Testis (tissue), 3 donors: Measurements from ENCODE around the gene ARHGEF16. TPM values are rescaled to one million over a fixed set of nuclear protein-coding genes. Genes with fewer than 3 reads are reported as not detected.

Source experiments
- DNase-seq: peaks from one replicate; pipeline ENCODE4 v3.0.0-alpha.2; 2019
- H3K27ac ChIP-seq, 2 donors: fragments of 200-600 bp; sonication (generic); one replicate each; pipeline ENCODE4 v1.5.1; 2019
- H3K27me3 ChIP-seq: fragments of 200-600 bp; sonication (generic); one replicate; pipeline ENCODE4 v1.5.1; 2019
- H3K36me3 ChIP-seq: fragments of 200-600 bp; sonication (generic); one replicate; pipeline ENCODE4 v1.5.1; 2017; ENCODE audit warnings: low read depth; ENCODE audit errors: missing control alignments
- H3K4me1 ChIP-seq: fragments of 200-600 bp; sonication (generic); one replicate; pipeline ENCODE4 v1.5.1; 2019
- H3K4me3 ChIP-seq, 2 donors: fragments of 200-600 bp; sonication (generic); one replicate each; pipeline ENCODE4 v1.5.1; 2017 to 2019
- H3K9me3 ChIP-seq: fragments of 200-600 bp; sonication (generic); one replicate; pipeline ENCODE4 v1.5.1; 2017
- CTCF ChIP-seq, 3 experiments: fragments of 450-650 bp in 2 of 3; fragments of 200-600 bp in 1 of 3; sonication (generic) in 1 of 3; IDR thresholded peaks; one replicate each; pipeline ENCODE4 v1.5.1; 2016 to 2019; ENCODE audit warnings: antibody characterized with exemption in 3 of 3, mild to moderate bottlenecking in 2 of 3, moderate library complexity in 1 of 3
- POLR2A ChIP-seq: fragments of 450-650 bp; IDR thresholded peaks from one replicate; pipeline ENCODE4 v1.6.1; 2017; ENCODE audit warnings: antibody characterized with exemption, mild to moderate bottlenecking, moderate library complexity
- WGBS, 2 donors: methylation state at CpG; one replicate each; pipeline ENCODE4 v1.1.5; 2018; 5-methylcytosine and 5-hydroxymethylcytosine counted together
- intact Hi-C: fragments of 100-400 bp; cut with DNase I; formaldehyde crosslinking; loops from one replicate; pipeline ENCODE4 v1.15.1; 2023; ENCODE audit warnings: low total_unique reads
- polyA plus RNA-seq: library from polyadenylated mRNA; stranded (reverse); fragments of 350-450 nt; fragmentation: Illumina TruSeq; extraction: RNeasy Lipid Tissue Mini Kit (QIAGEN cat#74804); gene quantifications from one replicate; pipeline ENCODE4 v1.2.3, GENCODE V29; 2014; ENCODE audit warnings: low read depth, low replicate concordance; ENCODE audit not compliant: insufficient read depth
- total RNA-seq, 2 donors: library from RNA; depleted of rRNA; stranded (reverse); fragments of >200 nt; gene quantifications; one replicate each; pipeline ENCODE4 v1.2.3, GENCODE V29; 2016

Gene ARHGEF16
- total and polyA plus RNA-seq, 3 donors from 2014 or later = 5.7 to 25.7 (median 17.1) TPM

- H3K27me3 ChIP-seq = no peaks in the 10 kb centered on the region
- WGBS, 2 donors = 45% methylated on average over 32 of the region's 32 CpGs; no CpG with 5 or more reads in 1 of the 2 donors
Measured at GRCh38 chr1:3530086-3530925, 75.8 kb downstream of the ARHGEF16 start.

More at GRCh38 chr1:3530086-3530925, 75.8 kb downstream of the ARHGEF16 start:
- peak overlapping the region in 1 of 2 donors; percentile 61 for H3K27ac ChIP-seq
- intact Hi-C loops = no loop called here
- H3K4me1 ChIP-seq = peaks cover 4% of the 10 kb centered on the region
- no peak for DNase-seq
- H3K36me3 ChIP-seq = no peaks in the 10 kb centered on the region
- TF ChIP-seq POLR2A (no peak), CTCF (IDR thresholded peaks at IDR 0.05) (no peak)
- no peaks in the 10 kb centered on the region for H3K9me3 ChIP-seq
- peak overlapping the region; percentile 51 to 67 for H3K4me3 ChIP-seq

Other genes starting within 250 kb of the ARHGEF16 start
- gene MEGF6, start 156.8 kb downstream of the ARHGEF16 start, total RNA-seq = 10 to 100 TPM; 16.1 to 26.4 TPM
- 9.0 TPM for gene MEGF6, start 156.8 kb downstream of the ARHGEF16 start, polyA plus RNA-seq
- gene TPRG1L, start 170.3 kb downstream of the ARHGEF16 start, total RNA-seq = 10 to 100 TPM; 30.6 to 33.3 TPM
- 40.9 TPM for gene TPRG1L, start 170.3 kb downstream of the ARHGEF16 start, polyA plus RNA-seq
- gene WRAP73, start 195.4 kb downstream of the ARHGEF16 start, total RNA-seq = 10 to 100 TPM; 26.1 to 34.2 TPM
- gene WRAP73, start 195.4 kb downstream of the ARHGEF16 start, polyA plus RNA-seq = 32.5 TPM
- gene TP73, start 197.9 kb downstream of the ARHGEF16 start, total RNA-seq = 1 to 10 TPM; 1.3 to 1.5 TPM
- 2.2 TPM for gene TP73, start 197.9 kb downstream of the ARHGEF16 start, polyA plus RNA-seq